H1 (cell line): ENCODE data around the gene IVNS1ABP.

Source experiments
- ASH2L ChIP-seq: fragments of 200-600, 300-600 bp; sonication (generic); IDR thresholded peaks from one replicate; pipeline ENCODE4 v1.7.1; 2017; ENCODE audit warnings: low read length
- ATF3 ChIP-seq: IDR thresholded peaks from 2 replicates; pipeline ENCODE4 v1.6.1; 2011; ENCODE audit warnings: low read depth, mild to moderate bottlenecking, low read length; ENCODE audit not compliant: insufficient read depth
- BACH1 ChIP-seq: IDR thresholded peaks from 2 replicates; pipeline ENCODE4 v1.6.1; 2012; ENCODE audit warnings: low read length, improper control_type of control experiment
- BRCA1 ChIP-seq: IDR thresholded peaks from 2 replicates; pipeline ENCODE4 v1.6.1; 2012; ENCODE audit warnings: low read depth, low read length, improper control_type of control experiment
- CREB1 ChIP-seq: IDR thresholded peaks from 2 replicates; pipeline ENCODE4 v1.6.1; 2012; ENCODE audit warnings: inconsistent platforms
- CTCF ChIP-seq, 3 experiments: IDR thresholded peaks; 1 replicate in 2 of 3; 2 replicates in 1 of 3; pipeline versions ENCODE4 v1.5.1 to v1.6.1; 2011; ENCODE audit warnings: low read length in 3 of 3, mild to moderate bottlenecking in 3 of 3, inconsistent platforms in 2 of 3, low read depth in 1 of 3, moderate library complexity in 1 of 3; ENCODE audit not compliant: insufficient read depth in 1 of 3; ENCODE audit errors: control extremely low read depth in 1 of 3
- EZH2 ChIP-seq: fragments of 200-600 bp; sonication (generic); IDR thresholded peaks from 2 replicates; pipeline ENCODE4 v1.7.1; 2012; ENCODE audit warnings: low read depth, mild to moderate bottlenecking, moderate library complexity, low read length, inconsistent platforms; ENCODE audit not compliant: severe bottlenecking
- NRF1 ChIP-seq: IDR thresholded peaks from 2 replicates; pipeline ENCODE4 v1.6.1; 2011; ENCODE audit warnings: mild to moderate bottlenecking, low read depth, low read length, improper control_type of control experiment

GRCh38 chr1:185291159-185291558, 25.9 kb downstream of the IVNS1ABP start:
- TF ChIP-seq BRCA1 (no peak), ATF3 (no peak), CTCF (IDR thresholded peaks at IDR 0.05; ENCODE audit: control extremely low read depth in 1 of 3, insufficient read depth in 1 of 3, low read depth in 1 of 3, low read length in 3 of 3) (no peak), BACH1 (no peak), NRF1 (no peak), ASH2L (no peak), EZH2 (no peak), CREB1 (no peak)
